ENCODE results near the gene HERPUD1. TPM values are rescaled to one million over a fixed set of nuclear protein-coding genes. Genes with fewer than 3 reads are reported as not detected.

Gene HERPUD1
- total RNA-seq, 1 donor from 2014 or later: 178 TPM

DNA sequence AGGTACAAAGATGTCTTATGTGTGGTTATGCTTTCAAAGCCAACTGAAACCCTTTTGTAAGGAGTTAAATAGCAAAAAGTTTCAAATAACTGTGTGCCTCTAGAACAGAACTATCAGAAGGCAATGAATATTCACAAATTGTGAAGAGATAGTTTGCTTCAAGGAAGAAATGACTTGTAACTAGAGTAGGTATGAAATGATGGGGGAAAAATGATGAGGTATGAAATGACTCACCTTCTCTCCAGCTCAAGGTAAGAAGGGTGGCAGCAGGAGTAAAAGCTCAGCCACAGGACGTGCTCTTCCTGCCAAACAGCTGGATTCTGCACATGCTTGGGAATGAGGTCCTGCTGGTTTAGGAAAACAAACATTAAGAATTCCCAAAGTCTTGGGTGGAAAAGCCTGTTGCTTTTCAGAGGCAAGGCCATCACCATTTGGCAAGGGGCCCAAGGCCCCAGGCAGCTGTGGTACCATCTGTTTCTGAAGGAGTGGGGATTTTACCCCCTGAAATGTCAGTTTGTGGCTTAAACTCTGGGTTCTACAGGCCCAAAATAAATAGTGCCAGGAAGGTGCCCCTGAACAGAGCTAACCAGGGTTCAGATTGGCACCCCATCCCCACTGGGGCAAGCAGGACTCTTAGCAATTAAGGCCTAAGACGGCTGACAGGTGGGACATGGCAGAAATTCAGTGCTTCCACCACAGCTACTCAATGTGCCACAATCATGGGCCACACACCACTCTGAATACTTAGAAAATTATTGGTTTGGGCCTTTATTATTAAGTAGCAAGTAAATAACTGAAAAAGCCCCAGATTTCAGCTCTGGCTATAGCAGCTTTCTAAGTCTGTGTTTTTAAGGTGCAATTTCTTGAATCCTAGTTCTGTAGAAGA lies 13.3 kb downstream of the HERPUD1 start:
- Mint-ChIP-seq H3K9me3 (no peaks in the 10 kb centered on the region), H3K4me1 (ENCODE audit: low read depth) (peaks cover 50% of the 10 kb centered on the region), H3K4me3 (peak overlapping the region; percentile 12), H3K36me3 (ENCODE audit: low read depth) (peaks cover 48% of the 10 kb centered on the region), H3K27ac (peak overlapping the region; percentile 88), H3K27me3 (ENCODE audit: insufficient read depth) (no peaks in the 10 kb centered on the region)
- intact Hi-C loops (cut with micrococcal nuclease): loop anchor here (1.0 to 2.0 kb wide), 7 partner anchors 8 to 97 kb away; no protein-coding TSS in a partner anchor
- no peak for DNase-seq (ENCODE audit: low spot score)

DNA sequence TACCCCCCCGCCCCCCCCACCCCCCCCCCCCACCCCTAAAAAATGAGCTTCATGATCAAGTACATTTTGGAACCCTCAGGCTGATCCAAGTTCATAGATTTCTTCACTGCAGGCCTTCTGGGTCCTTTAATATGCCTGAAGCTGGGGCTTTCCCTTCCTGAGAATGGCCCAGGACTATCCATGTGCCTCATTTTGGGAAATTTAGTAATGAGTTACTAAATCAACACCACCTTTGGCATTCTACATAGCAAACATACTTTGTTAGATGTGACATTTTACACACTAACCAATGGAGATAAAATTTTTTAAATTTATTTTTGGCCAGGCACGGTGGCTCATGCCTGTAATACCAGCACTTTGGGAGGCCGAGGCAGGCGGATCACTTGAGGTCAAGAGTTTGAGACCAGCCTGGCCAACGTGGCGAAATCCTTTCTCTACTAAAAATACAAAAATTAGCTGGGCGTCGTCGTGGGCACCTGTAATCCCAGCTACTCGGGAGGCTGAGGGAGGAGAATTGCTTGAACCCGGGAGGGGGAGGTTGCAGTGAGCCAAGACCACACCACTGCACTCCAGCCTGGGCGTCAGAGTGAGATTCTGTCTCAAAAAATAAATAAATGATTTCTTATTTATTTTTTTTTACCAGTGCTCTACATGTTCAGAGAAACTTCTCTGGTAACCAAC lies 14.0 kb downstream of the HERPUD1 start:
- intact Hi-C loops (cut with micrococcal nuclease): loop anchor here (1.0 to 2.0 kb wide), 7 partner anchors 9 to 96 kb away; no protein-coding TSS in a partner anchor
- peaks cover 43% of the 10 kb centered on the region for H3K36me3 Mint-ChIP-seq (ENCODE audit: low read depth)
- H3K27me3 Mint-ChIP-seq (ENCODE audit: insufficient read depth): no peaks in the 10 kb centered on the region
- no peak overlapping the region for H3K4me3 Mint-ChIP-seq
- no peak for DNase-seq (ENCODE audit: low spot score)
- peak overlapping the region; percentile 34 for H3K27ac Mint-ChIP-seq
- H3K4me1 Mint-ChIP-seq (ENCODE audit: low read depth): peaks cover 55% of the 10 kb centered on the region
- no peaks in the 10 kb centered on the region for H3K9me3 Mint-ChIP-seq

DNA sequence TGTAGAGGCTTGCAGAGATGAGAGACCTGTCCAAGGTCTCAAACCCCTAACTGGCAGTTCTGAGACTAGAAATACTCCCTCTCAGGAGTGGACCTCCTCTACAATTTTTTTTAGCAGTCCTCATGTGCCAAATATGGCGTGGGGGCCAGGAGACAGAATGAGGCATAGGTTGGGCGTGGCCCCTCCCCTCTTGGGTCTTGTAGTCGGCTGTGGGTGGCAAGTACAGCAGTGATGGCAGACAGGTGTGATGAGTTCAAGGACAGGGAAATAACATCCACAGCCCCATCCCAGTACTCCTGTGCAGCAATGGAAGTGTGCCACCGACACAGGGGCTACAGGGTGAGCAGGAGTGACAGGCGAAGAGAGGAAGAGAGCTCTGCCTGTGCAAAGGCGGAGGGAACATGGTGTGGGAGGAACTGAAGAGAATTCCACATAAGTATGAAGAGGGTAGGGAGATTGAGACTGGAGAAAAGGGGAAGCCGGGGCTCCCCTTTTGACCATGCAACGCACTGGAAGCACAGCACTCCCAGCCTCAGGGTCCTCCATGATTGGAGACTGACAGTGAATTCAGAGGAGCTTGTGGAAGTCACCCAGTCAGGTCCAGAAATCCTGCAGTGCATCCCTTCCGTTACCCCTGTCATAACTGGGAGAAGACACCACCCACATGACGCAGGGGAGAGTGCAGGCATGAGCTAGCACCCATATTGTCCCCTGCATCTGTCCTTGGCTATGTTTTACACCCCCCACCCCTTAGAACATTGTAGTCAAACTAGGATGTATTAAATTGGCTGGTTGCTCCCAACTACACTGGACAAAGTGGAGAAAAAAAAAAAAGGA lies 15.0 kb downstream of the HERPUD1 start:
- Mint-ChIP-seq H3K27me3 (ENCODE audit: insufficient read depth) (no peaks in the 10 kb centered on the region), H3K9me3 (no peaks in the 10 kb centered on the region), H3K36me3 (ENCODE audit: low read depth) (peaks cover 36% of the 10 kb centered on the region), H3K27ac (peak overlapping the region; percentile 61), H3K4me3 (no peak overlapping the region), H3K4me1 (ENCODE audit: low read depth) (peaks cover 58% of the 10 kb centered on the region)
- intact Hi-C loops (cut with micrococcal nuclease): no loop called here
- no peak for DNase-seq (ENCODE audit: low spot score)

DNA sequence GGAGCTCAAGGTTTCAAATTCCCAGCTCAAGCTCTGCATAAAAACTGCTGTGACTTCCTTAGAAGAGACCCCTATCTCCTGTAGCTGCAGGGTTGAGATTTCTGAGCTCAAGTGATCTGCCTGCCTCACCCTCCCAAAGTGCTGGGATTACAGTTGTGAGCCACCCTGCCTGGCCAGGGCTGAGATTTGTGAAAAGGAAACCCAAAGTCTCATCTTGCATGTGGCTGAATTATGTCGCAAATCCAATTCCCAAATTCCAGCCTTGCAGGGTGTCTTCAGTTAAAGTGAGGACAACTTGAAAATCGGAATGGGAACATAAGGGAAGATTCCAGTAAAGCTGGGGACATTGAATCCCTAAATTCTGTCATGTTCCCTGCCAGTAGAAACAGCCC lies 15.7 kb downstream of the HERPUD1 start:
- Mint-ChIP-seq H3K36me3 (ENCODE audit: low read depth) (peaks cover 35% of the 10 kb centered on the region), H3K4me3 (no peak overlapping the region), H3K9me3 (no peaks in the 10 kb centered on the region), H3K27ac (no peak overlapping the region), H3K4me1 (ENCODE audit: low read depth) (peaks cover 55% of the 10 kb centered on the region), H3K27me3 (ENCODE audit: insufficient read depth) (no peaks in the 10 kb centered on the region)
- no peak for DNase-seq (ENCODE audit: low spot score)
- intact Hi-C loops (cut with micrococcal nuclease): no loop called here

DNA sequence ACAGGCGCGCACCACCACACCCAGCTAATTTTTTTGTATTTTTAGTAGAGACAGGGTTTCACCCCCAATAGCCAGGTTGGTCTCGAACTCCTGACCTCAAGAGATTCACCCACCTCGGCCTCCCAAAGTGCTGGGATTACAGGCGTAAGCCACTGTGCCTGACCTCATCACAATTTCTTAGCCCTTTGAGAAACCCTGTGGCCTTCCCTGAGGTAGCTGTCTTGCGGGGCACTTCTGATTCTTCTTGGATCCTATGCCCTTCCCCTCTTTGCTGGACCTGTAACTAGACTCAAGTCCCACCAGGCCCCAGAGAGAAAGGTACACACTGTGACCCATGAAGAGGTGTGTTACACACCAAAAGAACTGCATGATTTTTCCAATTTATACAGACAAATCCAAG lies 16.3 kb downstream of the HERPUD1 start:
- H3K27me3 Mint-ChIP-seq (ENCODE audit: insufficient read depth): no peaks in the 10 kb centered on the region
- H3K36me3 Mint-ChIP-seq (ENCODE audit: low read depth): peaks cover 29% of the 10 kb centered on the region
- H3K4me1 Mint-ChIP-seq (ENCODE audit: low read depth): peaks cover 48% of the 10 kb centered on the region
- no peak overlapping the region for H3K4me3 Mint-ChIP-seq
- intact Hi-C loops (cut with micrococcal nuclease): no loop called here
- no peaks in the 10 kb centered on the region for H3K9me3 Mint-ChIP-seq
- H3K27ac Mint-ChIP-seq: peak overlapping the region; percentile 61
- no peak for DNase-seq (ENCODE audit: low spot score)

DNA sequence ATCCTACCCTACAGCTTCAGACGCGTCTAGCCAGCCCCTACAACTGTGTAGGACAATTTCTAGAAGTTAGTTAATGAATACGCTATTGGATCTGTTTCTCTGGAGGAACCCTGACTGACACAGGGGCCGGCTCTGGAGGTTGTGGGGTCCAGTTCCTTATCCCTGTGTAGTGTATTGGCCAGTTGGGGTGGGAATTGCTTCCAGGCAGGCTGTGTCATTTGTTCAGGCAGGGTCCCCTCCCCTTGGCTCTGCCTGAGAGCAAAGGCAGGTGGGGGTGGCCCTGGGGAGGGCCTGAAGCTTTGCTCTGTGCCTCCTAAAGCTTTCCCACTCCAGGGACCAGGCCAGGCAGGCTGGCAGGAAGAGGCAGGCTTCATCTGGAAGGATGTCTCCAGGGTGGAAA lies 18.1 kb downstream of the HERPUD1 start:
- H3K4me1 Mint-ChIP-seq (ENCODE audit: low read depth): peaks cover 30% of the 10 kb centered on the region
- no peaks in the 10 kb centered on the region for H3K27me3 Mint-ChIP-seq (ENCODE audit: insufficient read depth)
- intact Hi-C loops (cut with micrococcal nuclease): loop anchor here (5.0 kb wide), 2 partner anchors 53 to 158 kb away; no protein-coding TSS in a partner anchor
- H3K36me3 Mint-ChIP-seq (ENCODE audit: low read depth): peaks cover 11% of the 10 kb centered on the region
- DNase-seq (ENCODE audit: low spot score): no peak
- no peak overlapping the region for H3K4me3 Mint-ChIP-seq
- no peak overlapping the region for H3K27ac Mint-ChIP-seq
- H3K9me3 Mint-ChIP-seq: no peaks in the 10 kb centered on the region

DNA sequence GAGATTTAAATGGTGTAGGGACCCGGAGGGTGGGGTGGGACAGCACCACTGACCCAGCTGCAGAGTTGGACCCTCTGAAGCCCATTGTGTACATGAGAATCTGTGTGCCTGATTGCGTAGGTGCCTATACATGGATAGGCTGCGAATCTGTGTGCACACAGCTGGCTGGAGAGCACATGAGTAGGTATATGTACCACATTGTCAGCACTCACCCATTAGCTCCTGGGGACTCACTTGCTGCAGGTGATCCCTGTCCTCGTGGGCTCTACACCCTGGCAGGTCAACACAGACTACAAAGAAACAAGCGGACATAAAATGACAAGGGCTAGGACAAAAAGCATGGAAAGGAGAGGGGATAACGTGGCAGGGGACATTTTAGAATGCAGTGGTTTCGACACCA lies 18.5 kb downstream of the HERPUD1 start:
- H3K9me3 Mint-ChIP-seq: no peaks in the 10 kb centered on the region
- H3K27ac Mint-ChIP-seq: peak overlapping the region; percentile 65
- peaks cover 26% of the 10 kb centered on the region for H3K4me1 Mint-ChIP-seq (ENCODE audit: low read depth)
- no peak for DNase-seq (ENCODE audit: low spot score)
- no peaks in the 10 kb centered on the region for H3K27me3 Mint-ChIP-seq (ENCODE audit: insufficient read depth)
- no peak overlapping the region for H3K4me3 Mint-ChIP-seq
- intact Hi-C loops (cut with micrococcal nuclease): loop anchor here (5.0 kb wide), 2 partner anchors 53 to 158 kb away; no protein-coding TSS in a partner anchor
- peaks cover 11% of the 10 kb centered on the region for H3K36me3 Mint-ChIP-seq (ENCODE audit: low read depth)

DNA sequence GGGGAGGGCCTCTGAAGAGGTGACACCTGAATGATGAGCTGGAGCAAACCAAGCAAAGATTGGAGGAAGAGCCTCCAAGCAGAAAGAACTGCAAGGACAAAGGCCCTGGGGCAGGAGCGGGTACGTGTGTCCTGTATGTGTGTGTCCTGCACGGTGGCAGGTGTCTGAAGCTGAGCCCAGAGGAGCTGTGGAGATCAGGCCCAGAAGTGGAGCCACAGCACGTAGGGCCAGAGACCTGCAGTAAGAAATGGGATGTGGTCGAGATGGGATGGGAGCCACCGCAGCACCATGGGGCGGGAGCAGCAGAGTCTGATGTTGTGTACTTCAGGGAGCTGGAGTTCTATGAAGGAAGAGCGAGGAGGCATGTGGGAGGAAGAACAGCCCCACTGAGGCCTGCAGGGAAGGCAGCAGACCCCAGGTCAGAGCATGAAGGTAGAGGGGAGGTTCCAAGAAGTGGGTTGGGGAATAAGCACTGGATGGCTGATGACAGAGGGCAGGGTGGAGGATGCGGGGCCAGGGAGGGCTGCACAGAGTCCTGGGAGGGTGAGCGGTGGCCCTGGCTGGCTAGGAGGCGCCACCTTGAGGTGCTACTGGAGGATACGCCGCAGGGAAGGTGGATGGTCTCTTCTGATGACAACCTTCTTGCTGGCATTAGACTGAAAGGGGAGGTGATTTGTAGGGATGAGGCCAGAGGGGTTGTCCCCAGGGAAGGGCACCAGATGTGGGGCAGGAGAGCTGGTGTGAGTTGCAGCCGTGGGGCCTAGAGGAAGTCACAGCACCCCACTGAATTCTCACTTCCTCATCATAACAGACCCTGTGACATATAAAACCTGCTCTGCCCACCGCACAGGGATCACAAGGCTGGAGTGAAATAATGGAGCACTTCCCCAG lies 19.2 kb downstream of the HERPUD1 start:
- Mint-ChIP-seq H3K4me3 (no peak overlapping the region), H3K36me3 (ENCODE audit: low read depth) (peaks cover 9% of the 10 kb centered on the region), H3K27me3 (ENCODE audit: insufficient read depth) (no peaks in the 10 kb centered on the region), H3K4me1 (ENCODE audit: low read depth) (peaks cover 26% of the 10 kb centered on the region), H3K27ac (peak overlapping the region; percentile 65), H3K9me3 (no peaks in the 10 kb centered on the region)
- peak; percentile 32 for DNase-seq (ENCODE audit: low spot score)
- intact Hi-C loops (cut with micrococcal nuclease): loop anchor here (1.0 to 5.0 kb wide), 3 partner anchors 54 to 159 kb away; no protein-coding TSS in a partner anchor

DNA sequence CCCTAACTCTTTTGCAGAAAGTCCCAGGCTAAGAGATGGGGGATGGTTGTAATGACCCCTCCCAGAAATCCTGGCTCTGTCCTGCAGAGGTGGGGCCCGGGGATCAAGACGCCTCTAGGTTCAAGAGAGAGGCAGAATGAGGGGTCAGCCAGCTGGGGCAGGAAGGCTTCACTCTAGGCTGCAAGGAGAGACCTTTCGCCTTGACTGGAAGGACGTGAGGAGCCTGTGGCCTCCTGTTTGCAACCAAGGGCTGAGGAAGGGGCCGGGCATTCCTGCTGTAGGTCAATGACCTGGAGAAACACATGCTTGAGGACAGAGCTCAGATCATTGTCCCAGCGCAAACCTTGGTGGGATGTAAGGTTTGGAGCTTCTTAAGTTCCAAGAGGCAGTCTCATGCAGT lies 21.1 kb downstream of the HERPUD1 start:
- peaks cover 4% of the 10 kb centered on the region for H3K36me3 Mint-ChIP-seq (ENCODE audit: low read depth)
- DNase-seq (ENCODE audit: low spot score): no peak
- H3K27me3 Mint-ChIP-seq (ENCODE audit: insufficient read depth): no peaks in the 10 kb centered on the region
- no peak overlapping the region for H3K27ac Mint-ChIP-seq
- H3K9me3 Mint-ChIP-seq: no peaks in the 10 kb centered on the region
- peaks cover 18% of the 10 kb centered on the region for H3K4me1 Mint-ChIP-seq (ENCODE audit: low read depth)
- no peak overlapping the region for H3K4me3 Mint-ChIP-seq
- intact Hi-C loops (cut with micrococcal nuclease): loop anchor here (5.0 kb wide), 2 partner anchors 56 to 161 kb away; no protein-coding TSS in a partner anchor

DNA sequence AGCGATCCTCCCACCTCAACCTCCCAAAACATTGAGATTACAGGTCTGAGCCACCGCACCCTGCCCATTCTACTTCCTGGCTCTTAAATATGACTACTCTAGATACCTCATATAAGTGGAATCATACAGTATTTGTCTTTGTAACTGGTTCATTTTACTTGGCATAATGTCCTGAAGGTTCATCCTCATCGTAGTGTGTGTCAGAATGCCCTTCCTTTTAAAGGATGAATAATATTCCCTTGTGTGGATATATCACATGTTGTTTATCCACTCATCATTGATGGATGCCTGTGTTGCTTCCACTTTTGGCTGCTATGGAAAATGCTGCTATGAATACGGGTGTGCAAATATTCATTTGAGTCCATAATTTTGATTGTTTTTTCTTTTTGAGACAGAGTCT lies 24.1 kb downstream of the HERPUD1 start:
- H3K4me1 Mint-ChIP-seq (ENCODE audit: low read depth): peaks cover 5% of the 10 kb centered on the region
- H3K36me3 Mint-ChIP-seq (ENCODE audit: low read depth): no peaks in the 10 kb centered on the region
- no peak for DNase-seq (ENCODE audit: low spot score)
- H3K27me3 Mint-ChIP-seq (ENCODE audit: insufficient read depth): peaks cover 7% of the 10 kb centered on the region
- H3K9me3 Mint-ChIP-seq: no peaks in the 10 kb centered on the region
- H3K4me3 Mint-ChIP-seq: no peak overlapping the region
- intact Hi-C loops (cut with micrococcal nuclease): no loop called here
- no peak overlapping the region for H3K27ac Mint-ChIP-seq

DNA sequence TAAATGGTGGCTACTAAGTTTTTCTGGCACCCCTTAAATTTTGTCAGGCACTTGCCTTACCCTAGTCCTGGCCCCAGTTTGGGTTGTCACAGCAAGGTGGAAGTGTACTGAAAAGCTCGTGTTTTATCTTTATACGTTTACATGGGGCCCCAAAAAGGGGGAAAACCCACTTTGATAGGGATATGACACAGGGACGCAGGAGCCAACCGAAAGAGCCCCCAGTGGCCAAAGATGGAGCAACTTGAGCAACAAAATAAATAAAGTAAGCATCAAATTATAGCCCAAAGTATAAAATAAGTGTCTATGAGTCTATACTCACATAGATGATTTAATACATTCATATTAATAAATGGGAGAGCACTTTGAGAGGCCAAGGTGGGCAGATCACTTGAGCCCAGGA lies 24.8 kb downstream of the HERPUD1 start:
- no peaks in the 10 kb centered on the region for H3K36me3 Mint-ChIP-seq (ENCODE audit: low read depth)
- intact Hi-C loops (cut with micrococcal nuclease): no loop called here
- H3K27ac Mint-ChIP-seq: no peak overlapping the region
- no peaks in the 10 kb centered on the region for H3K4me1 Mint-ChIP-seq (ENCODE audit: low read depth)
- no peak overlapping the region for H3K4me3 Mint-ChIP-seq
- DNase-seq (ENCODE audit: low spot score): no peak
- H3K9me3 Mint-ChIP-seq: no peaks in the 10 kb centered on the region
- H3K27me3 Mint-ChIP-seq (ENCODE audit: insufficient read depth): peaks cover 7% of the 10 kb centered on the region
